ENCODE results near the gene ARHGAP29. TPM values are rescaled to one million over a fixed set of nuclear protein-coding genes. Genes with fewer than 3 reads are reported as not detected.
"Not testable (repeated sequence)": the region's sequence is repeated elsewhere in the genome, so short reads cannot be mapped to it uniquely, and the experiment has no call there.

Gene ARHGAP29
- polyA plus RNA-seq, 2 of the 4 experiments (the other 2 are of a cell fraction): 14.3 to 29.7 TPM

GRCh38 chr1:94163249-94163648 lies 74.1 kb downstream of the ARHGAP29 start:
- FAIRE-seq; H3K9me3 ChIP-seq; H3K27ac ChIP-seq; ATAC-seq; CTCF ChIA-PET; POLR2A ChIA-PET; H3K4me2 ChIP-seq; H3K4me1 ChIP-seq; DNase-seq (ENCODE audit: low read depth in 1 of 2, low spot score in 1 of 2); H3K4me3 ChIP-seq: not testable (repeated sequence)
- 60% methylated on average over 5 of the region's 5 CpGs for WGBS (ENCODE audit: missing lambda C conversion rate)

DNA sequence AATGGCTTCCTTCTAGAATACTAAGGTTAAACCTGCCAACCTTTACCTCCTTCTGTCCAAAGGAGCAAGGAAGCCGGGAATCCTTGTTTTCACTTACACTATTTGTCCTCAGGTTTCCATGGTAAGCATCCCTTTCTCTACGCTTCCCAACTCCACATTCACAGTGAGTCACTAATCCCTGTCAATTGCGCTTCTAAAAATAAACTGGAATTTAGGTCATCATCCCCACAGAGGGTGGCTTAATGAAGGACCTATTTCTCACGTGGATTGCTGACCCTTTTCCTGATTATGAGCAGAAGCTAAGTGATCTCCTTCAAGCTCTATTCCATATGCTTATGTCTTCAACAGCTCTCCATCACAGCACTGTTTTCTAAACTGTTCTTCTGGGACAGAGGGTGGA lies 76.6 kb downstream of the ARHGAP29 start:
- 52% methylated on average over 4 of the region's 4 CpGs for WGBS (ENCODE audit: missing lambda C conversion rate)
- ChIA-PET CTCF (no interaction called here), POLR2A (no interaction called here)
- Histone ChIP-seq H3K27ac (no peak overlapping the region), H3K9me3 (no peaks in the 10 kb centered on the region; the same call in 2 of the 3 replicates), H3K4me3 (no peak overlapping the region), H3K4me2 (no peak overlapping the region), H3K4me1 (no peaks in the 10 kb centered on the region)
- ATAC-seq (peak in 1 of 2 experiments; percentile 50; a peak in 1 of 6 replicates), FAIRE-seq (no peak), DNase-seq (ENCODE audit: low read depth in 1 of 2, low spot score in 1 of 2) (peak in 1 of 2 experiments; percentile 31)
- TF ChIP-seq HOXA7 (CRISPR knock-in tag; IDR thresholded peaks at IDR 0.05): no peak
- no peak for TF ChIP-seq SREBF2 (IDR thresholded peaks at IDR 0.05)
- no peak for TF ChIP-seq KDM1A (IDR thresholded peaks at IDR 0.05; ENCODE audit: low read depth)
- no peak for TF ChIP-seq HEYL (CRISPR knock-in tag; IDR thresholded peaks at IDR 0.05)
- TF ChIP-seq ATOH8 (CRISPR knock-in tag; IDR thresholded peaks at IDR 0.05; ENCODE audit: low read depth): no peak
- no peak for TF ChIP-seq RCOR1 (IDR thresholded peaks at IDR 0.05; ENCODE audit: low read depth, low read length)

DNA sequence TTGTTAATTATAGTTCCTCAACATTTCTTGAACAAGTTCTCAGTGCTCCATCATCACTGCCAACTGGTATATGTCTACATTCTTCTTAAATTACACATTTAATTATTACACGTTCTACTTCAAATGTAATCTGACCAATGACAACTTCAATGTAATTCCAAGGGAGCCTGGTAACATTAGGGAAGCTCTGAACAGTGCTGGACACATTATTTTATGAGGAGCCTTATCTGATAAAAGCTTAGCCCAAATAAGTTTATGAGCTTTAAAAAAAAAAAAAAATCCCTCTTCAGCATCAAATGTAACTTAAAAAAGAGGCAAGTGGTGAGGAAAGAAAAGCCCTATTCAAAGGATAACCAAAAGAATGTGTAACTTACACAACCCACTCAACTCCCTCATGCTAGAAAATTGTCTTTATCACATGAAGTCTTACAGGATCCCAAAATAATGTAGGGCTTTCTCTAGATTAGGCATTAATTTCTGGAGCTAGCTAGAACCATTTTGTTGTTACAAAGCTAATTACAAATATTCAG lies 81.2 kb downstream of the ARHGAP29 start:
- CTCF ChIA-PET: interaction anchor here (0.6 to 1.4 kb wide), 3 partner anchors 25 to 179 kb away, joined by 3 to 4 read pairs (median 3); no protein-coding TSS in a partner anchor

GRCh38 chr1:94154989-94155388 lies 82.4 kb downstream of the ARHGAP29 start:
- H3K4me2 ChIP-seq: no peak overlapping the region
- WGBS (ENCODE audit: missing lambda C conversion rate): 84% methylated on average over 1 of the region's 1 CpG
- no peak overlapping the region for H3K4me3 ChIP-seq
- ChIA-PET CTCF (interaction anchor here (1.1 kb wide), 1 partner anchor 109 kb away, joined by 3 read pairs; no protein-coding TSS in a partner anchor), POLR2A (no interaction called here)
- ATAC-seq: no peak
- no peak for DNase-seq (ENCODE audit: low read depth in 1 of 2, low spot score in 1 of 2)
- H3K4me1 ChIP-seq: no peaks in the 10 kb centered on the region
- FAIRE-seq: no peak
- no peak overlapping the region for H3K27ac ChIP-seq
- H3K9me3 ChIP-seq: no peaks in the 10 kb centered on the region
- no peak for TF ChIP-seq RAD21 (conservative IDR thresholded peaks at IDR 0.05 in 1 of 2, IDR thresholded peaks at IDR 0.05 in 1 of 2)
- no peak for TF ChIP-seq MYC (IDR thresholded peaks at IDR 0.05; ENCODE audit: borderline replicate concordance, low read length)

More for the DNA sequence above, 81.2 kb downstream of the ARHGAP29 start:
- FAIRE-seq (no peak), DNase-seq (ENCODE audit: low read depth in 1 of 2, low spot score in 1 of 2) (no peak), ATAC-seq (no peak)
- Histone ChIP-seq H3K27ac (no peak overlapping the region), H3K4me1 (no peaks in the 10 kb centered on the region), H3K4me2 (no peak overlapping the region), H3K4me3 (no peak overlapping the region), H3K9me3 (no peaks in the 10 kb centered on the region)
- POLR2A ChIA-PET: no interaction called here
- TF ChIP-seq RCOR1 (IDR thresholded peaks at IDR 0.05; ENCODE audit: low read depth, low read length): no peak
- no peak for TF ChIP-seq PBX3 (IDR thresholded peaks at IDR 0.05)
- TF ChIP-seq CEBPB (IDR thresholded peaks at IDR 0.05): no peak
- no peak for TF ChIP-seq FOSL2 (IDR thresholded peaks at IDR 0.05)
- TF ChIP-seq FOSL2 (CRISPR knock-in tag; IDR thresholded peaks at IDR 0.05): no peak
- TF ChIP-seq EP300 (IDR thresholded peaks at IDR 0.05): no peak
- no peak for TF ChIP-seq JUNB (IDR thresholded peaks at IDR 0.05)
- no peak for TF ChIP-seq HDAC2 (IDR thresholded peaks at IDR 0.05)
- TF ChIP-seq ZFP36 (IDR thresholded peaks at IDR 0.05; ENCODE audit: borderline replicate concordance, partially characterized antibody): no peak
- no peak for TF ChIP-seq KDM1A (IDR thresholded peaks at IDR 0.05; ENCODE audit: low read depth)
- TF ChIP-seq CBX8 (IDR thresholded peaks at IDR 0.05): no peak
- TF ChIP-seq MYC (IDR thresholded peaks at IDR 0.05; ENCODE audit: borderline replicate concordance, low read length): no peak
- TF ChIP-seq, protein P1, sequence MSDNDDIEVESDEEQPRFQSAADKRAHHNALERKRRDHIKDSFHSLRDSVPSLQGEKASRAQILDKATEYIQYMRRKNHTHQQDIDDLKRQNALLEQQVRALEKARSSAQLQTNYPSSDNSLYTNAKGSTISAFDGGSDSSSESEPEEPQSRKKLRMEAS (IDR thresholded peaks at IDR 0.05): no peak
- 56% methylated on average over 1 of the region's 1 CpG for WGBS (ENCODE audit: missing lambda C conversion rate)
